ENCODE results near the gene LSP1.

- no peak for TF ChIP-seq CTCF (IDR thresholded peaks at IDR 0.05)
- no peak for TF ChIP-seq POLR2AphosphoS5 (IDR thresholded peaks at IDR 0.05; ENCODE audit: low read depth, low read length)
- no peak for TF ChIP-seq TCF7L2 (IDR thresholded peaks at IDR 0.05; ENCODE audit: low read depth, low read length)
Observed at GRCh38 chr11:1847006-1847735, 5.7 kb upstream of the LSP1 start.

All from Panc1 (cell line).